Epithelial cell of esophagus (primary cell): ENCODE measurements around the gene CTRL.

ENCODE experiments used
- DNase-seq: peaks from one replicate; pipeline ENCODE4 v3.0.0; 2010; ENCODE audit warnings: low read depth
- H3K4me3 ChIP-seq: 2 replicates; pipeline ENCODE4 v1.5.1; 2011; ENCODE audit warnings: mild to moderate bottlenecking, low read length, control low read depth
- CTCF ChIP-seq: IDR thresholded peaks from 2 replicates; pipeline ENCODE4 v1.5.1; 2011; ENCODE audit warnings: low read depth, mild to moderate bottlenecking, low read length, control low read depth, inconsistent platforms; ENCODE audit not compliant: insufficient read depth; ENCODE audit errors: missing control alignments

The CTRL gene

GRCh38 chr16:67910158-67910557 is 21.5 kb downstream of the CTRL start:
- DNase-seq = peak; percentile 81
- no peak for TF ChIP-seq CTCF

GRCh38 chr16:67909056-67909742 is 22.5 kb downstream of the CTRL start:
- no peak overlapping the region for H3K4me3 ChIP-seq
- no peak for TF ChIP-seq CTCF
- no peak for DNase-seq

More at GRCh38 chr16:67910158-67910557, 21.5 kb downstream of the CTRL start:
- H3K4me3 ChIP-seq = no peak overlapping the region

- no peak for DNase-seq
- no peak for TF ChIP-seq CTCF
- no peak overlapping the region for H3K4me3 ChIP-seq
These were observed 24.1 kb downstream of the CTRL start for GRCh38 chr16:67907397-67908180.

GRCh38 chr16:67902831-67903230 is 28.8 kb downstream of the CTRL start:
- no peak overlapping the region for H3K4me3 ChIP-seq
- TF ChIP-seq CTCF = no peak
- no peak for DNase-seq

- H3K4me3 ChIP-seq = no peak overlapping the region
- TF ChIP-seq CTCF = no peak
- no peak for DNase-seq
These were observed 29.9 kb downstream of the CTRL start for GRCh38 chr16:67901734-67902133.

- DNase-seq = peak; percentile 22
- H3K4me3 ChIP-seq = no peak overlapping the region
- TF ChIP-seq CTCF = no peak
These were observed 34.4 kb downstream of the CTRL start for GRCh38 chr16:67897231-67897630.

GRCh38 chr16:67893743-67894399 is 37.8 kb downstream of the CTRL start:
- peak; percentile 50 for DNase-seq
- H3K4me3 ChIP-seq = peak overlapping the region; percentile 88
- TF ChIP-seq CTCF = no peak
